HEK293 (cell line): ENCODE measurements around the gene KIDINS220.
A peak's percentile ranks its signal among the peaks of the same experiment; 100 is the strongest.

Source experiments
- CTCF ChIA-PET: fragments of 350-600 bp; formaldehyde crosslinking; extraction: SDS; loops from one replicate; lab custom pipeline; 2021; ENCODE audit warnings: antibody characterized with exemption; lab: Yijun Ruan, JAX
- POLR2A ChIA-PET: fragments of 300-600 bp; formaldehyde crosslinking; extraction: SDS; loops from one replicate; lab custom pipeline; 2020; ENCODE audit warnings: antibody characterized with exemption, inconsistent platforms; lab: Yijun Ruan, JAX
- H3K27ac ChIP-seq: fragments of 200-500 bp; sonication (Bioruptor generic); 2 replicates; pipeline ENCODE4 v1.5.1; 2014; ENCODE audit warnings: low read depth, low read length, control low read depth, inconsistent platforms; ENCODE audit errors: extremely low read depth
- H3K36me3 ChIP-seq, 2 experiments: fragments of 200-500 bp in 1 of 2; sonication (Bioruptor generic) in 1 of 2; 1 replicate in 1 of 2; 2 replicates in 1 of 2; pipeline ENCODE4 v1.5.1; 2014 to 2017; ENCODE audit warnings: inconsistent platforms in 2 of 2, low read length in 2 of 2; ENCODE audit not compliant: control insufficient read depth in 2 of 2, insufficient read depth in 1 of 2
- H3K4me1 ChIP-seq: fragments of 200-500 bp; sonication (Bioruptor generic); 2 replicates; pipeline ENCODE4 v1.5.1; 2014; ENCODE audit warnings: mild to moderate bottlenecking, low read length, inconsistent platforms; ENCODE audit not compliant: control insufficient read depth, insufficient read depth
- H3K4me3 ChIP-seq: 2 replicates; pipeline ENCODE4 v1.5.1; 2011; ENCODE audit warnings: low read depth, mild to moderate bottlenecking, control low read depth, low read length, moderate library complexity
- H3K9me3 ChIP-seq: fragments of 200-500 bp; sonication (Bioruptor generic); 2 replicates; pipeline ENCODE4 v1.5.1; 2014; ENCODE audit warnings: low read depth, low read length, inconsistent platforms; ENCODE audit not compliant: control insufficient read depth, insufficient read depth
- KLF1 ChIP-seq: fragments of 450-650 bp; formaldehyde crosslinking; IDR thresholded peaks from 2 replicates; pipeline ENCODE4 v1.5.1; 2016; ENCODE audit warnings: missing biosample characterization, missing genetic modification characterization
- KLF16 ChIP-seq: fragments of 450-650 bp; formaldehyde crosslinking; IDR thresholded peaks from 2 replicates; pipeline ENCODE4 v1.5.1; 2017; ENCODE audit warnings: missing biosample characterization, missing genetic modification characterization
- KLF8 ChIP-seq: fragments of 450-650 bp; formaldehyde crosslinking; IDR thresholded peaks from 2 replicates; pipeline ENCODE4 v1.5.1; 2016; ENCODE audit warnings: missing biosample characterization, missing genetic modification characterization
- KLF9 ChIP-seq: fragments of 450-650 bp; formaldehyde crosslinking; IDR thresholded peaks from 2 replicates; pipeline ENCODE4 v1.5.1; 2016; ENCODE audit warnings: missing biosample characterization, missing genetic modification characterization, low read depth
- SP2 ChIP-seq: fragments of 450-650 bp; formaldehyde crosslinking; IDR thresholded peaks from 2 replicates; pipeline ENCODE4 v1.5.1; 2016; ENCODE audit warnings: missing biosample characterization, missing genetic modification characterization
- SP3 ChIP-seq: fragments of 450-650 bp; formaldehyde crosslinking; IDR thresholded peaks from 2 replicates; pipeline ENCODE4 v1.5.1; 2016; ENCODE audit warnings: missing biosample characterization, missing genetic modification characterization
- SP7 ChIP-seq: fragments of 450-650 bp; formaldehyde crosslinking; IDR thresholded peaks from 2 replicates; pipeline ENCODE4 v1.5.1; 2016; ENCODE audit warnings: missing biosample characterization, missing genetic modification characterization
- YY1 ChIP-seq: fragments of 450-650 bp; formaldehyde crosslinking; IDR thresholded peaks from 2 replicates; pipeline ENCODE4 v1.5.1; 2018; ENCODE audit warnings: missing biosample characterization, missing genetic modification characterization
- YY2 ChIP-seq: fragments of 450-650 bp; formaldehyde crosslinking; IDR thresholded peaks from 2 replicates; pipeline ENCODE4 v1.5.1; 2016; ENCODE audit warnings: missing biosample characterization, missing genetic modification characterization
- ZBTB17 ChIP-seq: fragments of 450-650 bp; formaldehyde crosslinking; IDR thresholded peaks from 2 replicates; pipeline ENCODE4 v1.5.1; 2016; ENCODE audit warnings: missing biosample characterization, missing genetic modification characterization
- ZIC2 ChIP-seq: fragments of 450-650 bp; formaldehyde crosslinking; IDR thresholded peaks from 2 replicates; pipeline ENCODE4 v1.5.1; 2016; ENCODE audit warnings: missing biosample characterization, missing genetic modification characterization
- ZNF140 ChIP-seq: fragments of 450-650 bp; formaldehyde crosslinking; IDR thresholded peaks from 2 replicates; pipeline ENCODE4 v1.5.1; 2016; ENCODE audit warnings: missing biosample characterization, missing genetic modification characterization
- ZNF211 ChIP-seq: fragments of 450-650 bp; formaldehyde crosslinking; IDR thresholded peaks from 2 replicates; pipeline ENCODE4 v1.5.1; 2016; ENCODE audit warnings: low read depth, missing biosample characterization, missing genetic modification characterization
- ZNF335 ChIP-seq: fragments of 450-650 bp; formaldehyde crosslinking; conservative IDR thresholded peaks from 2 replicates; pipeline ENCODE4 v1.5.1; 2016; ENCODE audit warnings: missing biosample characterization, missing genetic modification characterization
- ZNF341 ChIP-seq: fragments of 450-650 bp; formaldehyde crosslinking; IDR thresholded peaks from 2 replicates; pipeline ENCODE4; 2016; ENCODE audit warnings: low read depth, missing biosample characterization, missing genetic modification characterization
- ZNF501 ChIP-seq: fragments of 450-650 bp; formaldehyde crosslinking; IDR thresholded peaks from 2 replicates; pipeline ENCODE4 v1.5.1; 2016; ENCODE audit warnings: missing biosample characterization, missing genetic modification characterization
- ZNF747 ChIP-seq: fragments of 450-650 bp; formaldehyde crosslinking; IDR thresholded peaks from 2 replicates; pipeline ENCODE4 v1.5.1; 2016; ENCODE audit warnings: missing biosample characterization, missing genetic modification characterization
- TF ChIP-seq, protein P1 (sequence below): fragments of 450-650 bp; formaldehyde crosslinking; IDR thresholded peaks from 2 replicates; pipeline ENCODE4 v1.5.1; 2016; ENCODE audit warnings: missing biosample characterization, missing genetic modification characterization
- TF ChIP-seq, protein P2 (sequence below): fragments of 450-650 bp; formaldehyde crosslinking; optimal IDR thresholded peaks from 2 replicates; pipeline ENCODE3; 2016; ENCODE audit warnings: missing biosample characterization, mild to moderate bottlenecking, missing genetic modification characterization
- TF ChIP-seq, protein P3 (sequence below): fragments of 450-650 bp; formaldehyde crosslinking; IDR thresholded peaks from 2 replicates; pipeline ENCODE4 v1.5.1; 2016; ENCODE audit warnings: missing biosample characterization, missing genetic modification characterization

The KIDINS220 gene

DNA sequence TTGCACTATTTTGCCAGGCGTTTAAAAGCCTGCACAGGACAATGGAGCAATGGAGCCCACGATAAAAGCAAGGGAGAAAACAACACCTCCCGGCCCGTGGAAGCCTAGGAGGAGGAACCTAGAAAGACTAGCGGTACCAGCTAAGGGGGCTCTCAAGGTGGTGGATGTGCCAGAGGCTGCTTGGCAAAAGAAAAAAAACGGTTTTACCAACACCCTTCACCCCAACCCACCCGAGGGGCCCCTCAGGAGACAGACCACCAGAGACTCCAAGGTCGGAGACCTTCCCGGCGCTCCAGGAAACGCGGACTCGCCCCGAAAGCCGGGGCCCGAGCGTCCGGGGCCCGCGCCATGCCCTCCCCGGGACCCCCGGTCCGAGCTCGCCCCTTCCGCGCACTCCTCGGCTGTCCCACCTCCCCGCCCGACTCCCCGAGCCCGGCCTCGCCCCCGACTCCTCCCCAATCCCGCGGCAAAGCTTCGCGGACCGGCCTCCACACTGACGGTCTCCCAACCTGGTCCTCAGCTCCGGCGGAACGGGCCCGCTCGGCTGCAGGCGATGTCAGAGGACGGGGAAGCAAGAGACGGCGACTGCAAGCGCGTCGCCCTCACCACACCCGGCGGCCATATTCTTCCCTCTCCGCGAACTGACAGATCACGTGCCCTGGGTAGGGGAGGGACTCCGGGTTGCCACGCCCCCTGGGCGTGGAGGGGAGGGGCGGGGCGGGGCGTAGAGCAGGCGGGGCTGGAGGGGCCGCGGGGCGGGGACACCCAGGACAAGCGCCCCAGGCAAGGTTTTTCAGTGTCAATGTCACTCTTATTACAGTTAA lies at the start of gene KIDINS220:
Gene KIDINS220, minus strand, starts transcription at position 643 of the 824 bp plus-strand sequence. CDS start 10,520 bp downstream, outside the sequence.
- no peaks in the 10 kb centered on the region for H3K9me3 ChIP-seq
- peak within 1 kb of the TSS; percentile 99 for H3K4me3 ChIP-seq
- H3K27ac ChIP-seq = no peak within 1 kb of the TSS; the same call in 1 of the 2 replicates
- ChIA-PET CTCF (interaction anchor here (1.3 kb wide), 1 partner anchor 18 kb away, joined by 3 read pairs; no protein-coding TSS in a partner anchor), POLR2A (interaction anchor here (0.6 kb wide), 1 partner anchor 165 kb away, joined by 4 read pairs; no protein-coding TSS in a partner anchor)
- no peaks in the 10 kb centered on the region for H3K4me1 ChIP-seq
- H3K36me3 ChIP-seq = no peaks in the 10 kb centered on the region
- TF ChIP-seq YY1 (tag by site-specific recombination) = peak; percentile 69; the same call in 1 of the 2 replicates
- TF ChIP-seq, protein P1, sequence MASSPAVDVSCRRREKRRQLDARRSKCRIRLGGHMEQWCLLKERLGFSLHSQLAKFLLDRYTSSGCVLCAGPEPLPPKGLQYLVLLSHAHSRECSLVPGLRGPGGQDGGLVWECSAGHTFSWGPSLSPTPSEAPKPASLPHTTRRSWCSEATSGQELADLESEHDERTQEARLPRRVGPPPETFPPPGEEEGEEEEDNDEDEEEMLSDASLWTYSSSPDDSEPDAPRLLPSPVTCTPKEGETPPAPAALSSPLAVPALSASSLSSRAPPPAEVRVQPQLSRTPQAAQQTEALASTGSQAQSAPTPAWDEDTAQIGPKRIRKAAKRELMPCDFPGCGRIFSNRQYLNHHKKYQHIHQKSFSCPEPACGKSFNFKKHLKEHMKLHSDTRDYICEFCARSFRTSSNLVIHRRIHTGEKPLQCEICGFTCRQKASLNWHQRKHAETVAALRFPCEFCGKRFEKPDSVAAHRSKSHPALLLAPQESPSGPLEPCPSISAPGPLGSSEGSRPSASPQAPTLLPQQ = 0 out of 2 replicates have a peak, but pooled peaks have one; percentile 30
- 0 out of 2 replicates have a peak, but pooled peaks have one; percentile 29 for TF ChIP-seq KLF16
- TF ChIP-seq ZNF501 (tag by site-specific recombination) = peak; percentile 36; the same call in 1 of the 2 replicates
- 0 out of 2 replicates have a peak, but pooled peaks have one; percentile 28 for TF ChIP-seq ZBTB17 (tag by site-specific recombination)
- 0 out of 2 replicates have a peak, but pooled peaks have one; percentile 68 for TF ChIP-seq KLF8
- TF ChIP-seq ZIC2 (tag by site-specific recombination) = no peak
- peak; percentile 97 for TF ChIP-seq SP3 (tag by site-specific recombination)
- TF ChIP-seq ZNF341 = peak; percentile 99
- peak; percentile 54 for TF ChIP-seq KLF9 (tag by site-specific recombination)
- TF ChIP-seq, protein P2, sequence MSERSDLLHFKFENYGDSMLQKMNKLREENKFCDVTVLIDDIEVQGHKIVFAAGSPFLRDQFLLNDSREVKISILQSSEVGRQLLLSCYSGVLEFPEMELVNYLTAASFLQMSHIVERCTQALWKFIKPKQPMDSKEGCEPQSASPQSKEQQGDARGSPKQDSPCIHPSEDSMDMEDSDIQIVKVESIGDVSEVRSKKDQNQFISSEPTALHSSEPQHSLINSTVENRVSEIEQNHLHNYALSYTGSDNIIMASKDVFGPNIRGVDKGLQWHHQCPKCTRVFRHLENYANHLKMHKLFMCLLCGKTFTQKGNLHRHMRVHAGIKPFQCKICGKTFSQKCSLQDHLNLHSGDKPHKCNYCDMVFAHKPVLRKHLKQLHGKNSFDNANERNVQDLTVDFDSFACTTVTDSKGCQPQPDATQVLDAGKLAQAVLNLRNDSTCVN (tag by site-specific recombination) = peak; percentile 66
- TF ChIP-seq, protein P3, sequence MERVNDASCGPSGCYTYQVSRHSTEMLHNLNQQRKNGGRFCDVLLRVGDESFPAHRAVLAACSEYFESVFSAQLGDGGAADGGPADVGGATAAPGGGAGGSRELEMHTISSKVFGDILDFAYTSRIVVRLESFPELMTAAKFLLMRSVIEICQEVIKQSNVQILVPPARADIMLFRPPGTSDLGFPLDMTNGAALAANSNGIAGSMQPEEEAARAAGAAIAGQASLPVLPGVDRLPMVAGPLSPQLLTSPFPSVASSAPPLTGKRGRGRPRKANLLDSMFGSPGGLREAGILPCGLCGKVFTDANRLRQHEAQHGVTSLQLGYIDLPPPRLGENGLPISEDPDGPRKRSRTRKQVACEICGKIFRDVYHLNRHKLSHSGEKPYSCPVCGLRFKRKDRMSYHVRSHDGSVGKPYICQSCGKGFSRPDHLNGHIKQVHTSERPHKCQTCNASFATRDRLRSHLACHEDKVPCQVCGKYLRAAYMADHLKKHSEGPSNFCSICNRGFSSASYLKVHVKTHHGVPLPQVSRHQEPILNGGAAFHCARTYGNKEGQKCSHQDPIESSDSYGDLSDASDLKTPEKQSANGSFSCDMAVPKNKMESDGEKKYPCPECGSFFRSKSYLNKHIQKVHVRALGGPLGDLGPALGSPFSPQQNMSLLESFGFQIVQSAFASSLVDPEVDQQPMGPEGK (tag by site-specific recombination) = peak; percentile 64
- no peak for TF ChIP-seq ZNF211 (tag by site-specific recombination)
- TF ChIP-seq KLF1 (tag by site-specific recombination) = peak; percentile 32; the same call in 1 of the 2 replicates
- no peak for TF ChIP-seq ZNF747 (tag by site-specific recombination)
- TF ChIP-seq ZNF335 = peak; percentile 80
- TF ChIP-seq SP2 (tag by site-specific recombination) = peak; percentile 67
- TF ChIP-seq YY2 (tag by site-specific recombination) = peak; percentile 28; the same call in 1 of the 2 replicates
- no peak for TF ChIP-seq ZNF140

DNA sequence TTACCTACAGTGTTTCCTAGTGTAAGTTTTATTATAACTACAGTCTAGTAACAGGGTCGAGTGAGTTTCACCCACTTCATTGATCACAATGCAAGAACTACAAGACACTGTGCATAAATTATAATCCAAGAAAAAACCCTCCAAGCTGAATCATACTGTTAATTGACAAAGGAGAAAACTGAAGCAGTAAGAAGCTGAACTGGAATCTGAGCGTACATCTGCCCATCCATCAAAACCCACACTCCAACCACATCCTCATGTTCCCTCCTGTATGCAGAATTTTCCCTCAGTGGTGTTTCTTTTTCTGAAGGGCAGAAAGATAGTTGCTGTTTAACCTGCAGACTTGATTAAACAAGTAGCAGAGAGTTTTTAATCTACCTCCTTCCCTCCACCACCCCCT lies 49.5 kb upstream of the KIDINS220 start:
- H3K4me1 ChIP-seq = 0 out of 2 replicates have a peak, but pooled peaks cover 3% of the 10 kb centered on the region
- no peaks in the 10 kb centered on the region for H3K9me3 ChIP-seq
- peak; percentile 37; the same call in 1 of the 2 replicates for TF ChIP-seq SP7 (tag by site-specific recombination)
- no peak for TF ChIP-seq ZNF140
- no peak overlapping the region for H3K4me3 ChIP-seq
- ChIA-PET CTCF (interaction anchor here (2.2 kb wide), 1 partner anchor 14 kb away, joined by 8 read pairs; no protein-coding TSS in a partner anchor), POLR2A (no interaction called here)
- H3K36me3 ChIP-seq = peaks cover 0 to 11% of the 10 kb centered on the region in 2 experiments; a peak in 1 of 3 replicates
- no peak overlapping the region for H3K27ac ChIP-seq
